HG03095 (cell line): Measurements from ENCODE around the gene AAR2.

Source experiments
- ATAC-seq: cut with Tn5 transposase; IDR thresholded peaks from one replicate; pipeline ENCODE4 v1.9.1; 2021; ENCODE audit warnings: moderate library complexity; ENCODE audit not compliant: unreplicated experiment

Gene AAR2

GRCh38 chr20:36259177-36260061 is 23.1 kb downstream of the AAR2 start:
- no peak for ATAC-seq

- no peak for ATAC-seq
These were observed 24.0 kb downstream of the AAR2 start for GRCh38 chr20:36260316-36260715.

DNA sequence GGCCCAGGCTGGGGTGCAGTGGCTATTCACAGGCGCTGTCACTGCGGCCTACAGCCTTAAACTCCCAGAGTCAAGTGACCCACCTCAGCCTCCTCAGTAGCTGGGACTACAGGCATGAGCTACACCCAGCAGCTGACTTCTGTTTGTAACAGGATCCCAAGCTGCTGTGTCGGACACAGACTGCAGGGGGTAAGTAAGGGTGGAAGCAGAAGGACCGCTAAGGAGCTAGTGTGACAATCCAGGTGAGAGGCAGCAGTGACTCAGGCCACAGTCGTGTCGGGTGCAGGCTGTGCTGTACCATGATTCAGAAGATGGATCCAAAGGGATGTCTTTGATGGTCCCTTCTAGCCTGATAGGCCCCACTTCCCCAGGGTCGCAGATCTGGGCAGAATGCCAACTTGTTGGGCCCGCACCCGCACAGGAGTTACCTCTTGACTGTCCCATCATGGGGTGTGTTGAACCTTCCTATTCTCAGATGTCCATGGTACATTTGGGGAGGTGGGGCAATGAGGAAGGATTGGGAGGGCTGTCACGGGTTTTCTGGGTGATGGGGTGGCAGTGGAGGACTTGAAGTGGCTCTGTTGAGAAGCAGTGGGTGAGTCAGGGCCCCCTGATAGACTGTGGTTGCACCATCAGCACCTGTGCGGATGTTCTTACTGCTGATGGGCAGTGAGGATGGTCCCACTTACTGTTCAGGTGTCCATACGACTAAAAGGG is 25.3 kb downstream of the AAR2 start:
- ATAC-seq, result no peak

DNA sequence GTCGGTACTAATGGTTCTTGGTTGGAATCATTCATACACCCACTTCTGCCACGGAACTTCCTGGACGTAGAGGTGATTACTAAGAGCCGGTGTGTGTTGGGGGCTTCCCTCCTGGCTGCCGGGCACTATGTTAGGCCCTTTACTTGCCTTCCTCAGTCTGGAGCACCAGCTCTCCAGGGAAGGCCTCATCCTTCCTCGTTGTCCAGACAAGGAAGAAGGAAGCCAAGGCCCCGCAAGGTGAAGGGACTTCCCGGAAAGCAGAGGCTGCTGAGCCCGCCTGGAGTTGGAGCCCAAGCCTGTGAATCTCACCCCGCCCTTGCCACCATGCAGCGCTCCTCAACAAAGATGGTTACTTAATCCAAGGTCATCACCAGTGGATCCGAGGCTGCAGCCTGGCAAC is 26.2 kb downstream of the AAR2 start:
- ATAC-seq, result no peak

- ATAC-seq, result no peak
These were observed 28.4 kb downstream of the AAR2 start for GRCh38 chr20:36264426-36265246.

- ATAC-seq, result no peak
These were observed 29.9 kb downstream of the AAR2 start for GRCh38 chr20:36266189-36266588.

GRCh38 chr20:36267605-36268381 is 31.5 kb downstream of the AAR2 start:
- no peak for ATAC-seq

GRCh38 chr20:36268440-36269342 is 32.4 kb downstream of the AAR2 start:
- ATAC-seq, result no peak

DNA sequence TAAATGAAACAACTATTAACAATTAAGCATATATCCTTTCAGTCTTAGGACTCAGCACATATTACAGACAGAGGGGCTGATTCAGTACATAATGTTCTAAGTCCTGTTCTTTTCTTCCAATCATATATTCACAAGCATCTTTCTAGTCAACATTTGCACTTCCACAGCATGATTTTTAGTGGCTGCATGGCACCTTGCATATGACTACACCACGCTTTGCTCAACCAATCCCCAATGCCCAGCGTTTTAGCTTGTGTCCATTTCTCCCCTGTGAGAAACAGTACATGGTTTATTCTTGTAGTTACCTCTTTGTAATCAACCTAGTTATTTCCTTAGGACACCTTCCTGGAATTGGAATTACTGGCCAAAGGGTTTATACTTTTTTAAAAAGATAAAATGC is 33.2 kb downstream of the AAR2 start:
- no peak for ATAC-seq

GRCh38 chr20:36270744-36271638 is 34.7 kb downstream of the AAR2 start:
- ATAC-seq, result no peak

DNA sequence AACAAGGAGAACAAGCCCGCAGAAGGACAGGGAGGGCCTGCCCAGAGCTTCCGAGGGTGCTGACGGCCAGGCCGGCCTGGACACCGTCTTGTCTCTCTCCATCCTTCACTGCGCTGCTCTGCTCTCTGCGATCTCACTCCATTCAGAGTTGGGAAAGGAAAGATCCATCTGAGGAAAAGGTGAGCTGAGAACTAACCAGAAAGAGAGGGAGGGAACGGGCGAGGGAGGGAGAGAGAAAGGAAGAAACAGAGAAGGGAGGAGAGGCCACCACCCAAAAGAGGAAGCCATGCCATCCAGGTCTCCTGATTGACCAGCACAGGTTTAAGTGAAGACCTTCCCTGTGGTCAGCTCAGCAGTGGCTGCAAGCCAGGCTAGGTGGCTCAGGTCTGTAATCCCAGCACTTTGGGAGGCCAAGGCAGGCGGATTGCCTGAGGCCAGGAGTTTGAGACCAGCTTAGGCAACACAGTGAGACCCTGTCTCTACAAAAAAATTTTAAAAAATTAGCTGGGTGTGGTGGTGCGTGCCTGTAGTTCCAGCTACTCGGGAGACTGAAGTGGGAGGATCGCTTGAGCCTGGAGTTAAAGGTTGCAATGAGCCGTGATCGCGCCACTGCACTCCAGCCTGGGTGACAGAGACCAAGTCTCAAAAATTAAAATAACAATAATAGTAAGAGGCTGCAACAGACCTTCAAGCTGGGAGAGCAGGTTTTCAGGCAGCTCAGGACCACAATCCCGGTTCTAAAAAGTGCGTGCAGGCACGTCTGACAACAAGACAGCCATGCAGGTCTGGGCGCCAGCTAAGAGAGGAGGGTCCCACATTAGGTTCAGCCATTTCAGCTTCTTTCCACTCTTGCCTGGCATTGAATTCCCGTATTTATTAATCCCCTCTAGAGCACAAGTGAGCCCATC is 35.6 kb downstream of the AAR2 start:
- no peak for ATAC-seq

DNA sequence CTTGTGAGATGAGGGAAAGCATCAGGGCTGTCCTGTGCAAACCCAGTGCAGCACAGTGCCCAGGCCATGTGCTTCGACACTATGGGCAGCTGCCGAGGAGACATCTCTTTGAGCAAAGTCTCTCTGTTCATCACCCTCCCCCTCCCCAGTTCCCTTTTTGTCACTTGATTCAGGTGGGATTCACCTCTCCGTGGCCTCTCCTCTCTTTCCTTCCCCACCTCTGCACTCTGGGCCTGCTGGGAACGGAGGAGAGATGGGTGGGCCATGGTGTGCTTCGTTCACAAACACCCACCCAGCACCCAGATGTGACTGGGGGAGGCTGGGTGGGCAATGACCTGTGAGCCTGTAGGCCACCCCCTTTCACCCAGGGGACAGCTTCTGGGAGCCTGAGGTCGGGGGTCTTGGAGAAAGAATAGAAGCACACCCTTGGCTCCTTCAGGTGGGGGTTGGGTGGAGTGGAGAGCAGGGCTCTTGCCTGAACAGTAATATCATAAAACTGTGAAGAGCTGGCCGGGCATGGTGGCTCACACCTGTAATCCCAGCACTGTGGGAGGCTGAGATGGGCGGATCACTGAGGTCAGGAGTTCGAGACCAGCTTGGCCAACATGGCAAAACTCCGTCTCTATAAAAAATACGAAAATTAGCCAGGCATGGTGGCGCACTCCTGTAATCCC is 36.4 kb downstream of the AAR2 start:
- no peak for ATAC-seq

GRCh38 chr20:36273414-36274180 is 37.3 kb downstream of the AAR2 start:
- no peak for ATAC-seq

DNA sequence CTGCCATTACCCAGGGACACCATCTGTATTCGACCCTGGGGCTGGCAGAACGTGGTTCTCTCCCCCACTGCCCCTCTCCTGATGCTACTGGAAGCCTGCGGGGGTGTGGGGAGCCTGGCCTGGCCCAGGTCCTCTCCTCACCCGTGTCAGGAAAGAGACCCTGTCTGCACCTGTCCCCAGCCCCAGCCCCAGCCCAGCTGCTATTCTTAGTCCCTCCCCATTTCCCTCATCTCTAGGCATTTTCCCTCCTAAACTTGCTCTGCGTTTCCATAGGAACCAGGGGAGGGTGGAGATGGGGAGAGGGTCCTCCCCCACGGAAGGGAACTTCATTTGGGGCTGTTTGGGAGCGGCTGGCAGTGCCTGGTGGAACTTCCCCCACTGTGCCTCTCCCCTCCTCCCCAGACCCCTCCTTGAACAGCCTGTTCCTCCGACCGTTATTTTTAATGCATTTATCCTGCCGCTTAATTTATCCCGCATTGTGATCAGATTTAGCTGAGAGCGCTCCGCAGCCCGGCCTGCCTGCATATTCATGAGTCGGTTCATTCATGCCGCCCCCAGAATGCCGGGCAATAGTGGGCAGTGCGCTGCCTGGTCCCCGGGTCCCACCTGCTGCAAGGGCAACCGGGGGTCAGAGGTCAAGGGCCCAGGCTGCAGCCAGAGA is 38.0 kb downstream of the AAR2 start:
- ATAC-seq, result no peak

DNA sequence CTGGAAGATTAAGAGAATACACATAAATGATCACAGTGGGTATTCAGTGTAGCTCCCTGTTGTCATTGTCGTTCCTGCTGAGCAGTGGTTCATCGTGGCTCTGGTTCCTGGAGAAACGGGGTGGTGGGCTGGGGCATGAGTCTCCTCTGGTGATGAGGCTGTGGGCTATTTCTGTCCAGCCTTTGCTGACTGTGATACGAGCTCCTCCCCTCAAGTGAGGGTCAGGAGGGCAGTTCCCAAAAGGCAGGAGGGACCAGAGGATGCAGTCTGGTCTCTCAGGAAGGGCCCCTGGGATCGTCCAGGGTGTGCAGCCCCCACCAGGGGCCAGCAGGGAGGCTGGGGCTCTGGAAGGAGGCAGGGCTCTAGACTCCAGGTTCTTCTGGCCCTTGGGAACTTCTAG is 38.7 kb downstream of the AAR2 start:
- no peak for ATAC-seq
